ENCODE measurements around the gene C1orf232.

Gene C1orf232

GRCh38 chr1:26175346-26175745 lies 6.6 kb upstream of the C1orf232 start:
- no peak overlapping the region for H3K27ac ChIP-seq
- DNase-seq = no peak
- no peaks in the 10 kb centered on the region for H3K27me3 ChIP-seq (replicated peaks)
- TF ChIP-seq CTCF (IDR thresholded peaks at IDR 0.05; ENCODE audit: low read depth, low read length, missing control alignments) = no peak
- H3K4me3 ChIP-seq (ENCODE audit: low read depth, low read length) = no peak overlapping the region
- in situ Hi-C loops (cut with HindIII; ENCODE audit: low pct_ligation_motif_present, low sequenced_read_pairs) = no loop called here
- no peaks in the 10 kb centered on the region for H3K36me3 ChIP-seq (replicated peaks)

GRCh38 chr1:26171084-26172072 lies 2.6 kb upstream of the C1orf232 start, which contains the start of gene ZNF593OS:
Gene ZNF593OS (minus strand): TSS chr1:26171832. CDS start chr1:26171661, 171 bp downstream.
- peak within 1 kb of the TSS; percentile 87 for H3K4me3 ChIP-seq (ENCODE audit: low read depth, low read length)
- in situ Hi-C loops (cut with HindIII; ENCODE audit: low pct_ligation_motif_present, low sequenced_read_pairs) = no loop called here
- H3K27ac ChIP-seq = no peak within 1 kb of the TSS

GRCh38 chr1:26170472-26170821 lies 1.7 kb upstream of the C1orf232 start:
- TF ChIP-seq CTCF (IDR thresholded peaks at IDR 0.05; ENCODE audit: low read depth, low read length, missing control alignments) = no peak
- in situ Hi-C loops (cut with HindIII; ENCODE audit: low pct_ligation_motif_present, low sequenced_read_pairs) = no loop called here
- Histone ChIP-seq H3K36me3 (replicated peaks) (no peaks in the 10 kb centered on the region), H3K27me3 (replicated peaks) (no peaks in the 10 kb centered on the region), H3K27ac (no peak overlapping the region), H3K4me3 (ENCODE audit: low read depth, low read length) (peak overlapping the region; percentile 87)
- DNase-seq = no peak

More at GRCh38 chr1:26171084-26172072, 2.6 kb upstream of the C1orf232 start, which contains the start of gene ZNF593OS:
- no peak for DNase-seq
- Histone ChIP-seq H3K27me3 (replicated peaks) (no peaks in the 10 kb centered on the region), H3K36me3 (replicated peaks) (no peaks in the 10 kb centered on the region)
- no peak for TF ChIP-seq CTCF (IDR thresholded peaks at IDR 0.05; ENCODE audit: low read depth, low read length, missing control alignments)

GRCh38 chr1:26169669-26170471 lies 1.1 kb upstream of the C1orf232 start, which contains the start of gene ZNF593:
Gene ZNF593 (plus strand): TSS chr1:26169908. CDS start chr1:26169984, 76 bp downstream.
- peak; percentile 78 for DNase-seq
- H3K27ac ChIP-seq = peak within 1 kb of the TSS; percentile 67
- peak within 1 kb of the TSS; percentile 87 for H3K4me3 ChIP-seq (ENCODE audit: low read depth, low read length)
- TF ChIP-seq CTCF (IDR thresholded peaks at IDR 0.05; ENCODE audit: low read depth, low read length, missing control alignments) = peak; percentile 79
- H3K27me3 ChIP-seq (replicated peaks) = no peaks in the 10 kb centered on the region
- H3K36me3 ChIP-seq (replicated peaks) = no peaks in the 10 kb centered on the region
- in situ Hi-C loops (cut with HindIII; ENCODE audit: low pct_ligation_motif_present, low sequenced_read_pairs) = no loop called here

- Histone ChIP-seq H3K27me3 (replicated peaks) (no peaks in the 10 kb centered on the region), H3K27ac (no peak overlapping the region), H3K36me3 (replicated peaks) (no peaks in the 10 kb centered on the region), H3K4me3 (ENCODE audit: low read depth, low read length) (peak overlapping the region; percentile 87)
- TF ChIP-seq CTCF (IDR thresholded peaks at IDR 0.05; ENCODE audit: low read depth, low read length, missing control alignments) = no peak
- DNase-seq = no peak
- in situ Hi-C loops (cut with HindIII; ENCODE audit: low pct_ligation_motif_present, low sequenced_read_pairs) = no loop called here
Measured at GRCh38 chr1:26169198-26169554, 413 bp upstream of the C1orf232 start.
